Right ventricle myocardium inferior (tissue), 1 donor: ENCODE results near the gene NTM. TPM values are rescaled to one million over a fixed set of nuclear protein-coding genes. Genes with fewer than 3 reads are reported as not detected.

ENCODE experiments used
- ATAC-seq: fragments of 200-7000 bp; cut with Tn5 transposase; one replicate; pipeline ENCODE4 v1.9.1; 2020; ENCODE audit warnings: mild to moderate bottlenecking, moderate library complexity
- DNase-seq: peaks from one replicate; pipeline ENCODE4 v3.0.0; 2021; ENCODE audit errors: missing footprints
- intact Hi-C: fragments of 100-400 bp; cut with DNase I; formaldehyde crosslinking; loops from one replicate; pipeline ENCODE4 v1.11.0; 2022
- total RNA-seq: library from RNA; stranded (reverse); fragmentation: NEBNext Ultra II Directional; extraction: Animal tissue kit (Norgen Biotek cat#: 25700); gene quantifications from one replicate; pipeline ENCODE4 v1.2.1, GENCODE V29; 2021
- donor health status: DM: no; HTN: yes; CAD: no; lungs with severe emphysema.

NTM gene
- total RNA-seq, 1 donor from 2014 or later, result 2.9 TPM

- DNase-seq, result no peak
- no peak for ATAC-seq
- intact Hi-C loops, result no loop called here
Measured at GRCh38 chr11:131568318-131568717, 197.9 kb downstream of the NTM start.

GRCh38 chr11:131571571-131571970, 201.2 kb downstream of the NTM start:
- DNase-seq (no peak), ATAC-seq (no peak)
- intact Hi-C loops, result no loop called here

GRCh38 chr11:131572423-131572822, 202.0 kb downstream of the NTM start:
- intact Hi-C loops, result no loop called here
- no peak for ATAC-seq
- no peak for DNase-seq

- no peak for DNase-seq
- intact Hi-C loops, result loop anchor here (5.0 kb wide), 1 partner anchor 92 kb away; no protein-coding TSS in a partner anchor
- no peak for ATAC-seq
Measured at GRCh38 chr11:131579932-131580387, 209.5 kb downstream of the NTM start.

- no peak for DNase-seq
- no peak for ATAC-seq
- intact Hi-C loops, result loop anchor here (5.0 kb wide), 1 partner anchor 92 kb away; no protein-coding TSS in a partner anchor
Measured at GRCh38 chr11:131580476-131580875, 210.1 kb downstream of the NTM start.

- ATAC-seq (no peak), DNase-seq (no peak)
- intact Hi-C loops, result loop anchor here (5.0 kb wide), 1 partner anchor 91 kb away; no protein-coding TSS in a partner anchor
Measured at GRCh38 chr11:131581046-131581445, 210.6 kb downstream of the NTM start.

- ATAC-seq, result no peak
- intact Hi-C loops, result loop anchor here (5.0 kb wide), 1 partner anchor 90 kb away; no protein-coding TSS in a partner anchor
- no peak for DNase-seq
Measured at GRCh38 chr11:131582021-131582525, 211.7 kb downstream of the NTM start.

GRCh38 chr11:131583421-131583820, 213.0 kb downstream of the NTM start:
- no peak for DNase-seq
- ATAC-seq, result no peak
- intact Hi-C loops, result loop anchor here (5.0 kb wide), 1 partner anchor 89 kb away; no protein-coding TSS in a partner anchor

GRCh38 chr11:131583938-131584337, 213.5 kb downstream of the NTM start:
- intact Hi-C loops, result loop anchor here (5.0 kb wide), 1 partner anchor 88 kb away; no protein-coding TSS in a partner anchor
- no peak for DNase-seq
- ATAC-seq, result no peak

- ATAC-seq (no peak), DNase-seq (no peak)
- intact Hi-C loops, result loop anchor here (5.0 kb wide), 1 partner anchor 87 kb away; no protein-coding TSS in a partner anchor
Measured at GRCh38 chr11:131584785-131585592, 214.6 kb downstream of the NTM start.

- intact Hi-C loops, result no loop called here
- no peak for DNase-seq
- ATAC-seq, result no peak
Measured at GRCh38 chr11:131588057-131588456, 217.6 kb downstream of the NTM start.

GRCh38 chr11:131591051-131591461, 220.6 kb downstream of the NTM start:
- no peak for DNase-seq
- intact Hi-C loops, result no loop called here
- ATAC-seq, result no peak

- ATAC-seq (no peak), DNase-seq (no peak)
- intact Hi-C loops, result no loop called here
Measured at GRCh38 chr11:131592152-131592551, 221.7 kb downstream of the NTM start.

- intact Hi-C loops, result no loop called here
- DNase-seq (no peak), ATAC-seq (no peak)
Measured at GRCh38 chr11:131592734-131593133, 222.3 kb downstream of the NTM start.

GRCh38 chr11:131593301-131593700, 222.9 kb downstream of the NTM start:
- intact Hi-C loops, result no loop called here
- DNase-seq (no peak), ATAC-seq (no peak)

- ATAC-seq (no peak), DNase-seq (no peak)
- intact Hi-C loops, result no loop called here
Measured at GRCh38 chr11:131595797-131596196, 225.4 kb downstream of the NTM start.

GRCh38 chr11:131597890-131598289, 227.5 kb downstream of the NTM start:
- ATAC-seq (no peak), DNase-seq (no peak)
- intact Hi-C loops, result no loop called here

GRCh38 chr11:131598305-131598704, 227.9 kb downstream of the NTM start:
- ATAC-seq (no peak), DNase-seq (no peak)
- intact Hi-C loops, result no loop called here

- ATAC-seq (no peak), DNase-seq (no peak)
- intact Hi-C loops, result no loop called here
Measured at GRCh38 chr11:131599285-131599684, 228.9 kb downstream of the NTM start.

- no peak for ATAC-seq
Measured at GRCh38 chr11:131600628-131601027, 230.2 kb downstream of the NTM start.

More at GRCh38 chr11:131600628-131601027, 230.2 kb downstream of the NTM start:
- no peak for DNase-seq
- intact Hi-C loops, result no loop called here
